ENCODE results near the gene MYO6.
"Not testable (repeated sequence)": the region's sequence is repeated elsewhere in the genome, so short reads cannot be mapped to it uniquely, and the experiment has no call there.

Gene MYO6

DNA sequence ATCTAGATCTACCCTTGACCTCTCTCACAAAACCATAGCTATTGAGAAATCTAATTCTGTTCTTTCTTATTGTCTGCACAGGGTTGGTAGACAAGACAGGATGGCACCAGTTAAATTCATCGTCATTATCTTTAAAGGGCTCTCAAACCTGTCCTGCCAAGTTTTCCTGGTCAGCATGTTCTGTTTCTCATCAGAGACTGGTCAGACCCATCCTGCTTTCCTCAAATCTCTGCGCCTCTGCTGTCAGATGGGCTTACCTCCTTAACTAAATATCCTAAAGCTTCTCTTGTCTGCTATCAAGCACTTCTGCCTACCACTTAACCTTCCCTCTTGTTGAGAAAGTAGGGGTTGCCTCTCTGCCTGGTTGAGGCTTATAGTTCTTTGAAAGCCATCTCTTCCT lies 125.2 kb downstream of the MYO6 start:
- Histone ChIP-seq H3K4me3 (ENCODE audit: insufficient read depth, low read depth, low read length) (no peak overlapping the region), H3K9me3 (ENCODE audit: control insufficient read depth, low read length) (no peaks in the 10 kb centered on the region), H3K27ac (ENCODE audit: insufficient read depth, low read depth, low read length, poor library complexity, severe bottlenecking) (no peak overlapping the region), H3K36me3 (ENCODE audit: control insufficient read depth, insufficient read depth, low read length) (no peaks in the 10 kb centered on the region), H3K27me3 (ENCODE audit: control insufficient read depth, insufficient read depth, low read length, poor library complexity, severe bottlenecking) (no peaks in the 10 kb centered on the region), H3K4me1 (ENCODE audit: control insufficient read depth, insufficient read depth, low read length) (no peaks in the 10 kb centered on the region)
- WGBS, 2 experiments = 91 to 98% methylated on average over 2 of the region's 2 CpGs

DNA sequence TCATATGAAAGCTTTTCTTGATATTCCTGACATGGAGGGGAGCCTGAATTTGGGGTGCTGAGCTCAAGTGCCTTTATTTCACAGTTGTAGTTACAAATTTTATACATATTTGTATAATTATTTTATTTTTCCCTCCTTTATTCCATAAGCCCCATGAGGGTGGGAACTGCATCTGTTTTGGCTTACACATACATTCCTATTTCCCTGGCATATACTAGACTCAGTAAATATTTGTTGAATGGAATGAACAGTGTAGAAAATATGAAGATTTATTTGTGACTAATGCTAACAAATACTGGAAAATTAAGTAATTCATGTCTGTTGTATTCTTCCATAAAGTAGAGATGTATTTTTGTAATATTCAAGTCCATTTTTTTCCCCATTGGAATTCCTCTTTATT lies 127.1 kb downstream of the MYO6 start:
- H3K9me3 ChIP-seq (ENCODE audit: control insufficient read depth, low read length) = no peaks in the 10 kb centered on the region
- no peaks in the 10 kb centered on the region for H3K36me3 ChIP-seq (ENCODE audit: control insufficient read depth, insufficient read depth, low read length)
- H3K27ac ChIP-seq (ENCODE audit: insufficient read depth, low read depth, low read length, poor library complexity, severe bottlenecking) = no peak overlapping the region
- H3K4me1 ChIP-seq (ENCODE audit: control insufficient read depth, insufficient read depth, low read length) = no peaks in the 10 kb centered on the region
- no peaks in the 10 kb centered on the region for H3K27me3 ChIP-seq (ENCODE audit: control insufficient read depth, insufficient read depth, low read length, poor library complexity, severe bottlenecking)
- H3K4me3 ChIP-seq (ENCODE audit: insufficient read depth, low read depth, low read length) = no peak overlapping the region

DNA sequence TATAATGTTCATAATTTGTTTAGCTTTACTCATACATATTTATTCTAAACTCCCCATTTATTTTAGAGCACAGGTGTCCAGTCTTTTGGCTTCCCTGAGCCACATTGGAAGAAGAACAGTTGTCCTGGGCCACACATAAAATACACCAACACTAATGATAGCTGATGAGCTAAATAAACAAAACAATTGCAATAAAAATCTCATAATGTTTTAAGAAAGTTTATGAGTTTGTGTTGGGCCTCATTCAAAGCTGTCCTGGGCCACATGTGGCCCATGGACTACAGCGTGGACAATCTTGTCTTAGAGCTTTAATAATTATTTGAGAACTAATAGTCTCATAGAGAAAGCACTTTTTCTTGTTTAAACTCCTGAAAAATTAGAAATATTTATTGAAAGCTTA lies 131.3 kb downstream of the MYO6 start:
- Histone ChIP-seq H3K27ac (ENCODE audit: insufficient read depth, low read depth, low read length, poor library complexity, severe bottlenecking) (no peak overlapping the region), H3K9me3 (ENCODE audit: control insufficient read depth, low read length) (no peaks in the 10 kb centered on the region), H3K4me3 (ENCODE audit: insufficient read depth, low read depth, low read length) (no peak overlapping the region), H3K4me1 (ENCODE audit: control insufficient read depth, insufficient read depth, low read length) (no peaks in the 10 kb centered on the region), H3K27me3 (ENCODE audit: control insufficient read depth, insufficient read depth, low read length, poor library complexity, severe bottlenecking) (no peaks in the 10 kb centered on the region), H3K36me3 (ENCODE audit: control insufficient read depth, insufficient read depth, low read length) (no peaks in the 10 kb centered on the region)
- 86% methylated on average over 1 of the region's 1 CpG; no CpG with 5 or more reads in 1 of the 2 experiments for WGBS, 2 experiments

DNA sequence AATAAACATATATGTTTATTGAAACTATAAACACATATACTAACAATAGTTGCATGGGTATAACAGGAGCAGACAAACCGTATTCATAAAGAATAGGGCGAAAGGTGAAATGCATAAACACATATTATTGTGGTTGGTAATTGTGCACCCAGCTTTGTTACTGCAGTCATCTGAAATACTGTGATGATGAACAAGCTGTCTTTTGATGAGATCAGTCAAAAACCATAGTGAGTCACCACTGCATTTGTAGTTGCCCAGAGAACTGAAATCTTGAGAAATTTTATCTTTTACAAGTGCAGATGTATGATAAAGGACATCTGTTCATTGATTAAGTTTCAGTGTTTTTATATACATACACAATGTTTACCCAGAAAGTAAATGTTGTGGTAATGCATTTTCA lies 133.7 kb downstream of the MYO6 start:
- Histone ChIP-seq H3K4me3 (ENCODE audit: insufficient read depth, low read depth, low read length) (no peak overlapping the region), H3K9me3 (ENCODE audit: control insufficient read depth, low read length) (no peaks in the 10 kb centered on the region), H3K4me1 (ENCODE audit: control insufficient read depth, insufficient read depth, low read length) (no peaks in the 10 kb centered on the region), H3K27me3 (ENCODE audit: control insufficient read depth, insufficient read depth, low read length, poor library complexity, severe bottlenecking) (no peaks in the 10 kb centered on the region), H3K36me3 (ENCODE audit: control insufficient read depth, insufficient read depth, low read length) (no peaks in the 10 kb centered on the region), H3K27ac (ENCODE audit: insufficient read depth, low read depth, low read length, poor library complexity, severe bottlenecking) (no peak overlapping the region)
- WGBS, 2 experiments = 70 to 89% methylated on average over 2 of the region's 2 CpGs

DNA sequence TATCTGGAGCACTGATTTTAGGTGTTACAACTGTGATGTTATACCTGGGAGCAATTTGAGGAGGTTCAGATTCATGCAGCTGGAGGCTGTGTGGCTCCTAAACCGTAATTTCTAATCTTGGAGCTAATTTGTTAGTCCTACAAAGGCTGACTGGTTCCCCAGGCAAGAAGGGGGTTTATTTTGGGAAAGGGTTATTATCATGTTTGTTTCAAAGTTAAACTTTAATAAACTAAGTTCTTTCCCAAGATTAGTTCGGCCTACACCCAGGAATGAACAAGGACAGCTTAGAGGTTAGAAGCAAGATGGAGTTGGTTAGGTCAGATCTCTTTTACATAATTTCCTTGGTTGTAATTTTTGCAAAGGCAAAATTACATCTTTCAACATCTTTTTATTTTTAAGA lies 135.8 kb downstream of the MYO6 start:
- H3K4me1 ChIP-seq (ENCODE audit: control insufficient read depth, insufficient read depth, low read length) = no peaks in the 10 kb centered on the region
- H3K27me3 ChIP-seq (ENCODE audit: control insufficient read depth, insufficient read depth, low read length, poor library complexity, severe bottlenecking) = no peaks in the 10 kb centered on the region
- 95 to 98% methylated on average over 1 to 2 of the region's 2 CpGs for WGBS, 2 experiments
- H3K4me3 ChIP-seq (ENCODE audit: insufficient read depth, low read depth, low read length) = no peak overlapping the region
- no peaks in the 10 kb centered on the region for H3K36me3 ChIP-seq (ENCODE audit: control insufficient read depth, insufficient read depth, low read length)
- no peaks in the 10 kb centered on the region for H3K9me3 ChIP-seq (ENCODE audit: control insufficient read depth, low read length)
- H3K27ac ChIP-seq (ENCODE audit: insufficient read depth, low read depth, low read length, poor library complexity, severe bottlenecking) = no peak overlapping the region

DNA sequence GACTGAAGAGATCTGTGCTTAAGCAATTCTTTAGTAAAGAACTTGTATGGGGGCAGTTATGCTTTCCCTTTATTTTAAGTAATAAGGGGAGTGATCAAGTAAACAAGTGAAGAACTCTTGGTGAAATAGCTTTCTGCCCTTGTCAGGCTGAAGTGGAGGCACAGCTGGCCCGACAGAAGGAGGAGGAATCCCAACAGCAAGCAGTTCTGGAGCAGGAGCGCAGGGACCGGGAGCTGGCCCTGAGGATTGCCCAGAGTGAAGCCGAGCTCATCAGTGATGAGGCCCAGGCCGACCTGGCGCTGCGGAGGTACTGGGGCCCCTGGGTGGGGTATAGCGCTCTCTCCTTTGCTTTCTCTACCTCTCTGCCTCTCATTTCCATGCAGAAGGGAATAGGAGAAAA lies 143.3 kb downstream of the MYO6 start:
- H3K4me3 ChIP-seq (ENCODE audit: insufficient read depth, low read depth, low read length) = no peak overlapping the region
- 91 to 94% methylated on average over 7 to 8 of the region's 8 CpGs for WGBS, 2 experiments
- H3K36me3 ChIP-seq (ENCODE audit: control insufficient read depth, insufficient read depth, low read length) = no peaks in the 10 kb centered on the region
- H3K4me1 ChIP-seq (ENCODE audit: control insufficient read depth, insufficient read depth, low read length) = no peaks in the 10 kb centered on the region
- no peaks in the 10 kb centered on the region for H3K9me3 ChIP-seq (ENCODE audit: control insufficient read depth, low read length)
- no peaks in the 10 kb centered on the region for H3K27me3 ChIP-seq (ENCODE audit: control insufficient read depth, insufficient read depth, low read length, poor library complexity, severe bottlenecking)
- H3K27ac ChIP-seq (ENCODE audit: insufficient read depth, low read depth, low read length, poor library complexity, severe bottlenecking) = no peak overlapping the region

DNA sequence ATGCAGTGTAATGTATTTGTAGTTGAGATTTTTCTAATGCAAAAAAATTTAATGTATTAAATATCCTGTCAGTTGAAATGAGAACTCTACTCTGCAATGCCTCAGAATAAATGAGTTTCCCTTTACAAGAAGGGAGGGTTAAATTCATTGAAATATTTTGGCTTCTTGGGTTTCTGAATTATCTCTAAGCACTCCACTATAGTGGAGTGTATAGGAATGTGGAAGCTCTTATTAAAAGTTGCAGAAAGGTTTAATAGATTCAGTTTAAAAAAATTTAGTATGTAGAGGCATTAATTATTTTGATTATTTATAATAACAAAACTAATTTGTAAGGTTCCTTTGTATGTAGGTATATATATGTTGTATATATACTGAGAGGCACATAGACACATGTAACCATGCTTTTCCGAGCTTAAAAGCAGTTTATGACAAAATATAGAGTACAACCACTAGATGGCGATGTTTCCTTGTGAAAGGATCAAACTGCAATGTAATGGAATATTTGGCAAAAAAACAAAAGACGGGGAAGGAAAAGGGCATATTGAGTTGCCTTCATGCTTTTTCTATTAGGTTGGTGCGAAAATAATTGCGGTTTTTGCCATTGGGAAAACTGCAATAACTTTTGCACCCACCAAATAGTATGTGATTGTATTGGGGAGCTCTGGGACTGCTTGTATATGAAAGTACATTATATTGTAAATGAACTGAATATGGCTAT lies 144.2 kb downstream of the MYO6 start:
- Histone ChIP-seq H3K9me3 (ENCODE audit: control insufficient read depth, low read length) (no peaks in the 10 kb centered on the region), H3K27ac (ENCODE audit: insufficient read depth, low read depth, low read length, poor library complexity, severe bottlenecking) (no peak overlapping the region), H3K4me1 (ENCODE audit: control insufficient read depth, insufficient read depth, low read length) (no peaks in the 10 kb centered on the region), H3K27me3 (ENCODE audit: control insufficient read depth, insufficient read depth, low read length, poor library complexity, severe bottlenecking) (no peaks in the 10 kb centered on the region), H3K36me3 (ENCODE audit: control insufficient read depth, insufficient read depth, low read length) (no peaks in the 10 kb centered on the region), H3K4me3 (ENCODE audit: insufficient read depth, low read depth, low read length) (no peak overlapping the region)
- 27 to 33% methylated on average over 5 of the region's 5 CpGs for WGBS, 2 experiments

DNA sequence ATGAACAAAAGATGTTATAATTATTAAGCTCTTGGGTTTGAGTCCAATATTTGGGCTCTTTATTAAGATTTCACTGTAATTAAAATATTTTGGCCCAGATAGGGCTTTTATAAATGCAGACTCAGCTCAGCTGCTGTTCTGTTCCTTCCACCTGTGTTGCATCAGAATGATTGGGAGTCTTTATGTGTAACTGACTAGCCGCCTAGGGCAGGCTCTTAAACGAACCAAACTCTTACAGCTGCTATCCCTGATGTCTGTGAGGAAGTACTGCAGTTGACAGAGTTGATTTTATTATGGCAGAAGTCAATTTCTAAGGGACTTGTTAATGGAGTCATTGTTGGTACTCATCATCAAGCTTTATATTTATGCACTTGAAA lies 144.7 kb downstream of the MYO6 start:
- no peak overlapping the region for H3K4me3 ChIP-seq (ENCODE audit: insufficient read depth, low read depth, low read length)
- H3K36me3 ChIP-seq (ENCODE audit: control insufficient read depth, insufficient read depth, low read length) = no peaks in the 10 kb centered on the region
- no peaks in the 10 kb centered on the region for H3K27me3 ChIP-seq (ENCODE audit: control insufficient read depth, insufficient read depth, low read length, poor library complexity, severe bottlenecking)
- no peaks in the 10 kb centered on the region for H3K4me1 ChIP-seq (ENCODE audit: control insufficient read depth, insufficient read depth, low read length)
- H3K27ac ChIP-seq (ENCODE audit: insufficient read depth, low read depth, low read length, poor library complexity, severe bottlenecking) = no peak overlapping the region
- H3K9me3 ChIP-seq (ENCODE audit: control insufficient read depth, low read length) = no peaks in the 10 kb centered on the region
- 76 to 81% methylated on average over 2 of the region's 2 CpGs for WGBS, 2 experiments

DNA sequence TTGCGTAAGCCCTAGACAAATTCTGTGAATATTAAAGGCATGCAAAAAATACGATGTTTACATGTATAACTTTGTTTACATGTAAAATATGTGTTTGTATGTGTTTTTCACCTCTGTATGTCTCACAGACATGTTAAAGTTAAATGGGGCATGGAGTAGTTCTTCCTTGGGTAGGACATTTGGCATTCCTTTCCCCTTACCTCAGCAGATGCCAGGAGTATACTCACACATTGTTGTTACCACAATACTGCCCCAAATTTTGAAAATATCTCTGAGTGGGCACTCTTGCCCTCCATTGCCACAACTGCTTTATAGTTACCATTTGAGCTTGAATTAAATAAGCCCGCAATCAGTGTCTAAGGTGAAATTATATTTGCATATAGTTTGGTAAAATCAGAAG lies 147.5 kb downstream of the MYO6 start:
- Histone ChIP-seq H3K27me3 (ENCODE audit: control insufficient read depth, insufficient read depth, low read length, poor library complexity, severe bottlenecking) (no peaks in the 10 kb centered on the region), H3K4me1 (ENCODE audit: control insufficient read depth, insufficient read depth, low read length) (no peaks in the 10 kb centered on the region), H3K27ac (ENCODE audit: insufficient read depth, low read depth, low read length, poor library complexity, severe bottlenecking) (no peak overlapping the region), H3K4me3 (ENCODE audit: insufficient read depth, low read depth, low read length) (no peak overlapping the region), H3K9me3 (ENCODE audit: control insufficient read depth, low read length) (no peaks in the 10 kb centered on the region), H3K36me3 (ENCODE audit: control insufficient read depth, insufficient read depth, low read length) (no peaks in the 10 kb centered on the region)
- WGBS, 2 experiments = 68 to 78% methylated on average over 3 of the region's 3 CpGs

DNA sequence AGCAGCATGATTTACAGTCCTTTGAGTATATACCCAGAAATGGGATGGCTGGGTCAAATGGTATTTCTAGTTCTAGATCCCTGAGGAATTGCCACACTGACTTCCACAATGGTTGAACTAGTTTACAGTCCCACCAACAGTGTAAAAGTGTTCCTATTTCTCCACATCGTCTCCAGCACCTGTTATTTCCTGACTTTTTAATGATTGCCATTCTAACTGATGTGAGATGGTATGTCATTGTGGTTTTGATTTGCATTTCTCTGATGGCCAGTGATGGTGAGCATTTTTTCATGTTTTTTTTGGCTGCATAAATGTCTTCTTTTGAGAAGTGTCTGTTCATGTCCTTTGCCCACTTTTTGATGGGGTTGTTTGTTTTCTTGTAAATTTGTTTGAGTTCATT lies 151.2 kb downstream of the MYO6 start:
- H3K4me1 ChIP-seq (ENCODE audit: control insufficient read depth, insufficient read depth, low read length); H3K36me3 ChIP-seq (ENCODE audit: control insufficient read depth, insufficient read depth, low read length); H3K4me3 ChIP-seq (ENCODE audit: insufficient read depth, low read depth, low read length); H3K27ac ChIP-seq (ENCODE audit: insufficient read depth, low read depth, low read length, poor library complexity, severe bottlenecking); H3K27me3 ChIP-seq (ENCODE audit: control insufficient read depth, insufficient read depth, low read length, poor library complexity, severe bottlenecking); H3K9me3 ChIP-seq (ENCODE audit: control insufficient read depth, low read length): not testable (repeated sequence)
- WGBS, 2 experiments = 86 to 100% methylated on average over 1 of the region's 1 CpG

DNA sequence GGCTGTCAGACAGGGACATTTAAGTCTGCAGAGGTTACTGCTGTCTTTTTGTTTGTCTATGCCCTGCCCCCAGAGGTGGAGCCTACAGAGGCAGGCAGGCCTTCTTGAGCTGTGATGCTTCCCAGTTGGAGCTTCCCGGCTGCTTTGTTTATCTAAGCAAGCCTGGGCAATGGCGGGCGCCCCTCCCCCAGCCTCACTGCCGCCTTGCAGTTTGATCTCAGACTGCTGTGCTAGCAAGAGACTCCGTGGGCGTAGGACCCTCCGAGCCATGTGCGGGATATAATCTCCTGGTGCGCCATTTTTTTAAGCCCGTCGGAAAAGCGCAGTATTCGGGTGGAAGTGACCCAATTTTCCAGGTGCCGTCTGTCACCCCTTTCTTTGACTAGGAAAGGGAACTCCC lies 156.1 kb downstream of the MYO6 start:
- not testable (repeated sequence) for H3K27me3 ChIP-seq (ENCODE audit: control insufficient read depth, insufficient read depth, low read length, poor library complexity, severe bottlenecking); H3K4me3 ChIP-seq (ENCODE audit: insufficient read depth, low read depth, low read length); H3K9me3 ChIP-seq (ENCODE audit: control insufficient read depth, low read length); H3K27ac ChIP-seq (ENCODE audit: insufficient read depth, low read depth, low read length, poor library complexity, severe bottlenecking); H3K36me3 ChIP-seq (ENCODE audit: control insufficient read depth, insufficient read depth, low read length); H3K4me1 ChIP-seq (ENCODE audit: control insufficient read depth, insufficient read depth, low read length)
- 93% methylated on average over 14 of the region's 14 CpGs for WGBS, 2 experiments
